K562 (cell line): Measurements from ENCODE around the gene COA7.

Experiments used
- ARHGAP35 ChIP-seq: fragments of 450-650 bp; IDR thresholded peaks from 2 replicates; pipeline ENCODE4 v1.6.1; 2018; ENCODE audit not compliant: partially characterized antibody
- CBX5 ChIP-seq: IDR thresholded peaks from 2 replicates; pipeline ENCODE4 v1.6.1; 2014; ENCODE audit warnings: low read depth, borderline replicate concordance
- CHD4 ChIP-seq: fragments of 200-600 bp; sonication (generic); IDR thresholded peaks from 3 replicates; pipeline ENCODE4 v1.6.1; 2012; ENCODE audit warnings: low read depth, mild to moderate bottlenecking, mixed read lengths, low read length, inconsistent platforms; ENCODE audit not compliant: insufficient read depth, insufficient replicate concordance, poor library complexity, severe bottlenecking
- CTCF ChIP-seq, 3 experiments: IDR thresholded peaks in 2 of 3; conservative IDR thresholded peaks in 1 of 3; 2 replicates each; pipeline ENCODE4 v1.5.1; 2011 to 2012; ENCODE audit warnings: low read length in 3 of 3, mild to moderate bottlenecking in 3 of 3, control low read depth in 2 of 3, improper control_type of control experiment in 1 of 3, inconsistent platforms in 1 of 3, low read depth in 1 of 3, mixed read lengths in 1 of 3, moderate library complexity in 1 of 3; ENCODE audit not compliant: insufficient read depth in 2 of 3
- EGR1 ChIP-seq: fragments of 450-650 bp; conservative IDR thresholded peaks from 2 replicates; pipeline ENCODE4 v1.6.1; 2017; ENCODE audit warnings: mild to moderate bottlenecking
- FOSL1 ChIP-seq: fragments of 200-800 bp; sonication (Bioruptor generic); conservative IDR thresholded peaks from 2 replicates; pipeline ENCODE4 v1.6.1; 2016; ENCODE audit warnings: missing genetic modification characterization, missing compliant biosample characterization
- FOXK1 ChIP-seq: sonication (generic); formaldehyde crosslinking; IDR thresholded peaks from 2 replicates; pipeline ENCODE4 v1.8.0; 2022; ENCODE audit warnings: missing genetic modification reagents, mild to moderate bottlenecking, borderline replicate concordance
- POLR2A ChIP-seq: fragments of 450-650 bp; conservative IDR thresholded peaks from 2 replicates; pipeline ENCODE4 v1.6.1; 2016
- THRAP3 ChIP-seq: fragments of 450-650 bp; IDR thresholded peaks from 2 replicates; pipeline ENCODE4 v1.6.1; 2016; ENCODE audit warnings: mild to moderate bottlenecking, inconsistent platforms, borderline replicate concordance
- ZNF263 ChIP-seq: sonication (generic); formaldehyde crosslinking; IDR thresholded peaks from 2 replicates; pipeline ENCODE4 v1.8.0; 2022; ENCODE audit warnings: mild to moderate bottlenecking, missing genetic modification reagents, borderline replicate concordance
- ZNF592 ChIP-seq: fragments of 450-650 bp; IDR thresholded peaks from 2 replicates; pipeline ENCODE4 v1.6.1; 2017; ENCODE audit warnings: antibody characterized with exemption, mild to moderate bottlenecking
- ZNF785 ChIP-seq: fragments of 250-450 bp; sonication (Bioruptor Pico); IDR thresholded peaks from 2 replicates; pipeline ENCODE4 v1.4.0; 2020; ENCODE audit warnings: mild to moderate bottlenecking

- TF ChIP-seq CHD4 (no peak), FOSL1 (tag) (no peak), THRAP3 (no peak), ZNF785 (CRISPR knock-in tag) (no peak), CTCF (IDR thresholded peaks at IDR 0.05 in 2 of 3, conservative IDR thresholded peaks at IDR 0.05 in 1 of 3; ENCODE audit: insufficient read depth in 2 of 3, low read depth in 1 of 3, low read length in 3 of 3) (no peak), EGR1 (no peak), FOXK1 (CRISPR knock-in tag) (no peak), ZNF263 (no peak), POLR2A (no peak), CBX5 (no peak), ZNF592 (no peak), ARHGAP35 (no peak)
These were observed 28.5 kb downstream of the COA7 start for GRCh38 chr1:52669696-52670095.
